GM19372 (cell line): ENCODE measurements around the gene LGALS7.

Experiments used
- ATAC-seq: cut with Tn5 transposase; IDR thresholded peaks from one replicate; pipeline ENCODE4 v1.9.1; 2021; ENCODE audit warnings: mild to moderate bottlenecking, low read depth, moderate library complexity; ENCODE audit not compliant: unreplicated experiment

LGALS7 gene

GRCh38 chr19:38742296-38742695 is 31.0 kb downstream of the LGALS7 start:
- no peak for ATAC-seq

DNA sequence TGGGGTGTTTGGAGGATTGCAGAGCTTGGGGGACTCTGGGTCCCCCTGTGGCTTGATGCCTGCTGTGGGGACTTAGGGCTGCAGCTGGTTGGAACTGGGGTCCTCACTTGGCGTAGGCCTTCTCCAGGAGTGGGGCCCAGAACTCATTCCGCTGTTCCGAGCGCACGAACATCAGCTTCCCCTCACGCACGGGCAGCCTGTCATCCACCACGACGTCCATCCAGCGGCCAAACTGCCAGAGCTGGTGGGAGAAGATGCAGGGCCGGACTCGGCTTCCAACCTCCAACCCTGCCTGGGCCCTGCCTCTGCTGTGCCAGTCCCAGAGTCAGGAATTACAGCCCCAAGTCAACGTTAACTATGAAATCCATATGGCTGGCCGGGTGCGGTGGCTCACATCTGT is 31.6 kb downstream of the LGALS7 start:
- ATAC-seq: no peak

- ATAC-seq: no peak
These were observed 32.4 kb downstream of the LGALS7 start for GRCh38 chr19:38740932-38741331.

GRCh38 chr19:38740257-38740592 is 33.1 kb downstream of the LGALS7 start:
- ATAC-seq: no peak

DNA sequence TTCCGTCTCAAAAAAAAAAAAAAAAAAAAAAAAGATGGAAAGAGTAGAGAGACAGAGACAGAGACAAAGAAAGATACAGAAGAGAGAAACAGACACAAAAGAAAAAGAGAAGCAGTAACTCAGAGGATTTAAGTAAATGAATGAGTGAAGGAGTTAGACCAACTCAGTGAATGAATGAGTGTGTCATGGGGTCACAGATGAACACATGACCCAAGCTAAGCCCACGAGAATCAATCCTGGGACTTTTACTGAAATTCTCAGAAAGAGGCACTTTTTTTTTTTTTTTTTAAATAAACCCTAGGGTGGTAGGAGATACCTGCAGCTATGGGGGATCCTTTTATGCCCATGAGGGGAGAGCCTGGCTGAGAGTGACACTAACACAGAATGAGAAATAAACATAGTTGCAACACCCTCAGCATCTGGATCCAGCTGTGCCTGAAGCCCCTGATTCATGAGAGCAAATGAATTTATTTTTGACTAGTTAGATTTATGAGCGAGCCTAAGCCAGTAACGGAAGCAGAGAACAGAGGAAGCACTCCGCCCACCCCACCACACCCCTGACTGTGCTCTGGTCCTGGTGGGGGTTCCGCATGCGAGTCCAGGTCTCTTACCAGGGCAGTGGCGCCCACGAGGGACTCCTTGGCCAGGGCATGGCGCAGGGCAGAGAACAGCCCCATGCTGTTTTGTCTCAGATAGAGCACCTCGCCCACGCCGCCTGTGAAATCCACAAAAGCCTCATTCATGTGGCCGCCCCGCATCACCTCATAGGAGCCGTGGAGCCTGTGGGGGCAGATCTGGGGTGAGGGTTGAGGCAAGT is 33.7 kb downstream of the LGALS7 start:
- no peak for ATAC-seq

DNA sequence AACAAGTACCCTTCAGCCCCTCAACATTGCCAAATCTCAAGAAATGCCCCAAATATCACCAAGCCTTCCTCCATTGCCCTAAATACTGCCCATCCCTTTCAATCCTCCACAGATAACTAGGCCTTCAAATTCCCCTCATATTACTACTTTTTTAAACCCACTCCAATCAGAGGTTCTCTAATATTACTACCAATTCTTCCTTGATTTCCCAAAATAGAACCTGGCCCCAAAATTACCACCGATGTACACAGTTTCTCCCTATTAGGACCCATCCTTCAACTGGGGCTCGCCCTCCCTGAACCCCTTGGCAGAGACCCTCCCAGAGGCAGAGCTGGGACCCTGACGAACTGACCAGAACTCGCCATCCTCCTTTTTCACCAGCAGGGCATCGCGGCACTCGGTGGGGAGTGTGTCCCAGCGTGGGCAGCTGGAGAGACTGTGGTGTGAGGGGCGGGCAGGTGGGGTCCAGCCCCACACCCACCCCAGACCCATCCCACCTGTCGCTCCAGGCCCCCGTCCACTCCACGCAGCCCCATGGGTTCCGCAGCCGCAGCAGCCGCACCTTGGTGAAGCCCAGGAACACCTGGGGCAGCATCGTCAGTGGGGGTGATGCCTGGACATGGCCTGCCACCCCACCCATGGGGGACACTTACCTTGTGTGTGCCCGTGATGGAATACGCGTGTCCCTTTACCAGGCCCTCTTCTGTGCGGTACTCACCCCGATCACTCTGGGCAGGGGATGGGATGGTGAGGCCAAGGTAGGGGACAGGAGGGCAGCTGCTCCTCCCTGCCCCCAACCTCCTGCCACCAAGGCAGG is 35.2 kb downstream of the LGALS7 start:
- no peak for ATAC-seq

- no peak for ATAC-seq
These were observed 35.9 kb downstream of the LGALS7 start for GRCh38 chr19:38737281-38737865.

DNA sequence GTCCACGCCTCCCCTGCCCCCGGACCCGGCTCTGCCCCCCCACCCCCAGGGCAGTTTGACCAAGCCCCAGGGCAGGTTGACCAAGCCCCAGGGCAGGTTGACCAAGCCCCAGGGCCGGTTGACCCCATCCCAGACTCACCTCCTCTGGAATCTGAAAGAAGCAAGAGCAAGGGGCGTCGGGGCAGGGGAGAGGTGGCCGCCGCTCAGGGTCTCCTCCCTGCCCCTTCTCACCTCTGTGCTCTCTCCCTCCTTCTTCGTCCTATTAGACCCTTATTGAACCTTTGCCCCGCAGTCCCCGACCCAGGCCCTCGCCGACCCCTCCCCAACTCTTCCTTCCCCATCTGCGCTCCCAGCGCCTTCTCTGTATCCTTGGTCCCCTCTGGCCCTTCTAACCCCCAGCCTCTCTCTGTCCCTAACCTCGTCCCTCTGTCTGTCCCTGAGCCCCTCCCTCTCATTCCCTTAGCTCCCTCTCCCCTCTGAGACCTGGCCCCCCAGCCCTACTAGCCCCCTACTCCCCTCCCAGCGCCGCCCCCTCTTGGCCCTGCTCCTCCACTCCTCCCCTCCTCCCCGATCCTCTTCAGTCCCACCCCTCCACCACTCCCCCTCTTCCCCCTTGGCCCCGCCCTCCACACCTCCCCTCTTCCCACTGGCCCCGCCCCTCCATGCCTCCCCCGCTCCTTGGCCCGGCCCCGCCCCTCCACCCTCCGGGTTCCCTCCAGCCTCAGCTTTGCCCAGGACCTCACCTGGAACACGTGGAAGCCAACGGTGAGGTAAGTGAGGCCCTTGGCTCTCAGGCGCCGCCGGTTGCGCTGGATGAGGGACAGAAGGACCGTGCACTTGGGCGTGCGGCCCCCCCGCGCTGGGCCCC is 36.7 kb downstream of the LGALS7 start:
- ATAC-seq: no peak

DNA sequence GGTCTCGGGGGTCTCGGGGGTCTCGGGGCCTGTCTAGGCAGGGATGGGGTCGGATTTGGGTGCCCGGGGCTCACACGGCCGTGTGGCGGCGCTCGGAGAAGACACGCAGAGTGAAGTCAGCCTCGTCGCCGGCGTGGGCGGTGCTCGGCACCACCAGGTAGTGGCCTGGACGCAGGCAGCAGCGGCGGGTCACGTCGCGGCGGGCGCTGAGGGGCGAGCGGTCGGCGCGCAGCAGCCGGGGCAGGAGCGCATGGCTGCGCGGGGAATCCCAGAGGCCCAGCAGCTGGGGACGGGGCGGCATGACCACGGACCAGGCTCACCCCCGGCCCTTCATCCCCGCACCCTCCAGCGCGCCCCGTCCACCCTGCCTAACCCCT is 37.3 kb downstream of the LGALS7 start:
- ATAC-seq: no peak

DNA sequence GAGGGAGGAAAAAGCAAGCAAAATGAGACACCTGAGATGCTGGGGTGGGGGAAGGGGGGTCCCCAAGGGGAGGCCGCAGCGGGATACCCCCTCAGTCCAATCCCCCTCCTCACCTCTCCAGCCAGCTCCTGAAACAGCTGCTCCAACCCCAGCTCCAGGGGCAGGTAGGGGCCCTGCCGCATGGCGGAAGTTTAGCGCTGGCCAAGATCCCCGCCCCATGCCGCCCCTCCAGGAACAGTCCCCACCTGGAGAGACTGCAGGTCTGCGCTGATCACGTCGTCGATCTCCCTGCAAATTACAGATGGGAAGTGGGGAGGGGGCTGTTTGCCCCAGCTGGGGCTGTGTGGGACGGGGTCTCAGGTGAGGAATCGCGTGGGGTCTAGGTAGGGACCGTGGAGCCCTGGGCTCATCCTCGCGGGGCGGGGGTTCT is 38.0 kb downstream of the LGALS7 start:
- no peak for ATAC-seq

- no peak for ATAC-seq
These were observed 38.7 kb downstream of the LGALS7 start for GRCh38 chr19:38734426-38735256.

DNA sequence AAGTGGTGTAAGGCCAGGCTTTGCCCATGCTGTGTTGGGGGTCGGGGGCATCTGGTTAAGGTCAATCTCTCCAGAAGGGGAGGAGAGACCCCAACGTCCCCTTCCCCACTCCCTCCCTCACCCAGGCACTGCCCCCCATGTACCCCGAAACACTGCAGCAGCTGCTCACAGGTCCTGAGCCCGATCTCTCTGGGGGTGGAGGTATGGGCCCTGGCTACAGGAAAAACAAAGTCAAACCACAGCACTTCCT is 39.2 kb downstream of the LGALS7 start:
- no peak for ATAC-seq

DNA sequence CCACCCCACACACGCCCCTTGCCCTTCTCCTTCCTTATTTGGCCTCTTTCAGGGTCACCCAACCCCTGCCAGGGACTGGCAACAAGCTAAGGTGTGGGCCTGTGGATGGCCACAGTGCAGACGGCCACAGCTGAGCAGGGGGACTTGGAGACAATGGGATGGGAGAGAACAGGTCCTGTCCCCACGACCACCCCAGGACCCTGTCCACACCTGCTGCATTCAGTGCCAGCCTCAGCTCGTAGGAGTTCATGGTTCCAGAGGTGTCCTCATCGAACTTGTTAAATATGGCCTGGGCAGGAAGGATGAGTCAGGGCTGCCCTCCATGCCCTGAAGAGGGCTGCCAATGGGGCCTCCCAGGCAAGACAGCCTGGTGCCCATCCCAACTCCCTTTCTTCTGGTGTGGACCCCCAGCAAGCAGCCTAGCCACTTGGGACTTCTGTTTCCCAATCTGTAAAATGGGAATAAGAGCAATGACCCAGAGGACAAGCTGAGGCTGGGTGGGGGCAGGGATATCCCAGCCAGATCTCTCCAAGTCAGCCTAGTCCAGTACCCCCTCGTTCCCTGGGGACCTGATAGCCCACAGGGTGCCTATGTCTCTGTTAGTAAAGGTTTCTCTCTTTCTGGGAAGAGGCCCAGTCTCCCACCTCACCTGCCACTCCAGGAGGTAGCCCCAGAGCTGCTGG is 39.7 kb downstream of the LGALS7 start:
- no peak for ATAC-seq

DNA sequence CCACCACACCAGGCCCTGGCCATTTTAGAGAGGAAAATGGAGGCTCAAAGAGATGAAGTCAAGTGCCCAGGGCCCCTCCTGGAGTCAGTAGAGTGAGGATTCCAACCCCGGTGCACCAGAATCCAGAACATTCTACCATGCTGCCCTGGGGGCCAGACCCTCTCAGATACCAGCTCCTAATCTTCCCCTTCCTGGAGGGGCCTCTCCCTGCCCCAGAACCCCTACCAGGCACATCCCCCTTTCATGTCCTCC is 40.1 kb downstream of the LGALS7 start:
- ATAC-seq: no peak

DNA sequence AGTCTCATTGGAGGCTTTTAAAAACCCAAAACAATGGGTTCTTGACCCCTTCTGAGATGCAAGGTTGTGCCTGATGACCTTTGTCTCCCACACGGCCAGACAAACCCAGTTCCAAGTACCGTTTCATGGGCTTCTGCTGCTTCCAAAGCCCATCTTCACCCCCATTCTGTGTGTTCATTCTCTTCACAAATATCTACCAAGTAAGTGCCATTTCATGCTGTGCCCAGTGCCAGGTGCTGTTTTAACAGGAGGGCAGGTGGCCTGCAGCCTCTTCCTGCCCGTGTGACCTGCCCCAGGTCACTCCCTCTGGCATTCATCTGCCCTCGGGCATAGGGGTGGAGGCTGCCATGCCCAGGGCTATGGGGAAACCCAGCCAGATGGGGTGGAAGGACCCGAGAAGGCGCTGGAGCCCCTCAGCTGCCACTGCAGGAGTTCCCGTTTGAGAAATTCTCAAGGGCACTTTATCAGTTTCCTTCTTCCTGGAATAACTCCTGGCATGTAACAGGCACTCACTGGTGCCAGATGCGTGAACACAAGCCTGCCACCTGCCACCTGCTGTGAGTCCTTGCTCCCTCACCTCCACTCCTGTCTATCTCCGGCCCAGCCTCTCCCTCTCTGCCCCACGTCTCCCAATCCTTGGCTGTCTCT is 41.5 kb downstream of the LGALS7 start:
- no peak for ATAC-seq

DNA sequence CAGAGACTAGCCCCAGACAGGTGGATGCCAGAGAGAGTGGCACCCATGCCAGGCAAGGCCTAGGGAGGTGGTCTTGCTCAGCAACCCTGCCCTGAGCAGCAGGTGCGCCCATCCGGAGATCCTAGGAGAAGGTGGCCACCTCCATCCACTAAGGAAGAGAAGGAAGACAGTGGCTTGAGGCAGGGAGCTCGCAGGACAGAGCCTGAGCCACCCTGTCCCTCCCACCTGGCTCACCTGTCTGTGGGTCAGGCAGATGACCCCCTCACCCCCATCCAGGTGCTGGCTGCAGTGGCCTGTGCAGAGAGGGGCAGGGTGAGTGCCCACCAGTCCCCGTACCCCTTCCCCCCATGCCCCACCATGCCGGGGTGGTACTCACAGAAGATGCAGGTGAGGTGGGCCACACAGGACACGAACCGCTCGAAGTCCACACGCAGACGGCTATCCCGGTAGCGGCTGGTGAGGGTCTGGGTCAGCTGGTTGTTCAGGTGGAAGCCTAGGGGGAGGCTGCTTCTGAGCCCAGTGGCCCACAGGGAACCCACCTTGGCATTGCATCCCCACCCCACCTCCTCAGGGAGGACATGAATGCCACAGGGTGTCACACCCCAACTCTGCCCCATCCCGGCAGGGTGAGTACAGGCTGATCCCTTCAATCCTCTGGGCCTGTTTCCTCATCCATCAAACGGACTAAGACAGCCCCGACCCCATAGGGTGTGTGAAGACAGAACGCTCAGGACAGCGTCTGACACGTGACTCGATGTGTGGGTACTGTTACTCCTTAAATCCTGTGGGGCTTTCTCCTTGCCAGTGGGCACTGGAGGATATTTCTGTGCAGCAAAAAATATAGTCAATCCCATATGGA is 42.4 kb downstream of the LGALS7 start:
- ATAC-seq: no peak

DNA sequence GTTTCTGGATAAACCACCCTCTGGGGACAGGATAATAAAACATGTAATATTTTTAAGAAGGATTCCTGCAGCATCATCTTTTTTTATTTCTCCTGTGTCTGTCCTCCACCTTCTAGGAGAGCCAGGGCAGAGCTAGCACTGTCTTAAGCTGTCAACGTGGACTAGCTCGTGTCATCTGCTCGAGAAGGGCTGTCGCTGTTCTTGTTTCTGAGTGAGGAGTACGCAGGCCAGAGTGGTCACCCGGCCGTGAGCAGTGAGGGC is 42.9 kb downstream of the LGALS7 start:
- ATAC-seq: no peak

- no peak for ATAC-seq
These were observed 43.5 kb downstream of the LGALS7 start for GRCh38 chr19:38729653-38730469.
